GM10248 (cell line): ENCODE measurements around the gene PADI4.

Experiments used
- CTCF ChIA-PET: fragments of 300-600 bp; sonication (Branson Sonifier 250); formaldehyde crosslinking; extraction: SDS; loops from one replicate; lab custom pipeline; 2021; ENCODE audit warnings: antibody characterized with exemption; lab: Yijun Ruan, JAX
- POLR2A ChIA-PET: fragments of 350-650 bp; sonication (Branson Sonifier 250); formaldehyde crosslinking; extraction: SDS; loops from one replicate; lab custom pipeline; 2020; ENCODE audit warnings: antibody characterized with exemption; lab: Yijun Ruan, JAX
- DNase-seq: peaks from one replicate; pipeline ENCODE4 v3.0.0; 2012; ENCODE audit errors: extremely low spot score
- TF ChIP-seq, protein P1 (sequence below): IDR thresholded peaks from 2 replicates; pipeline ENCODE4 v1.5.1; 2012; ENCODE audit warnings: mild to moderate bottlenecking, low read depth; ENCODE audit errors: extremely low read depth, missing control alignments, control extremely low read depth

PADI4 gene

DNA sequence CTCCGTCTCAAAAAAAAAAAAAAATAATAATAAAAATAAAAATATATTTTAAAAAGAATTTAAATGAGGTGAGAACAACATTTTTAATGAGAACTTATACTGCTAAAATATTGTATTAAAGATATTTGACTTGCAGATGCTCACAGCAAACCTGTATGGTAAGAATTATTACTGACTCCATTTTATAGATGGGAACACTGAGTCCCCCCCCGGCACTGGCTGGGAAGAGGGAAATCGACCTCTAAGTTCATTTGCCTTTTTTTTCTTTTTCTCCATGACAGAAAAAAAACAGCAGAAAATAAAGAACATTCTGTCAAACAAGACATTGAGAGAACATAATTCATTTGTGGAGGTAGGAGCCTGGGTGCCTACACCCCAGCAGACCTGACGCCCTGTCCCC lies 50.6 kb downstream of the PADI4 start:
- ChIA-PET POLR2A (no interaction called here), CTCF (no interaction called here)
- no peak for DNase-seq
- TF ChIP-seq, protein P1, sequence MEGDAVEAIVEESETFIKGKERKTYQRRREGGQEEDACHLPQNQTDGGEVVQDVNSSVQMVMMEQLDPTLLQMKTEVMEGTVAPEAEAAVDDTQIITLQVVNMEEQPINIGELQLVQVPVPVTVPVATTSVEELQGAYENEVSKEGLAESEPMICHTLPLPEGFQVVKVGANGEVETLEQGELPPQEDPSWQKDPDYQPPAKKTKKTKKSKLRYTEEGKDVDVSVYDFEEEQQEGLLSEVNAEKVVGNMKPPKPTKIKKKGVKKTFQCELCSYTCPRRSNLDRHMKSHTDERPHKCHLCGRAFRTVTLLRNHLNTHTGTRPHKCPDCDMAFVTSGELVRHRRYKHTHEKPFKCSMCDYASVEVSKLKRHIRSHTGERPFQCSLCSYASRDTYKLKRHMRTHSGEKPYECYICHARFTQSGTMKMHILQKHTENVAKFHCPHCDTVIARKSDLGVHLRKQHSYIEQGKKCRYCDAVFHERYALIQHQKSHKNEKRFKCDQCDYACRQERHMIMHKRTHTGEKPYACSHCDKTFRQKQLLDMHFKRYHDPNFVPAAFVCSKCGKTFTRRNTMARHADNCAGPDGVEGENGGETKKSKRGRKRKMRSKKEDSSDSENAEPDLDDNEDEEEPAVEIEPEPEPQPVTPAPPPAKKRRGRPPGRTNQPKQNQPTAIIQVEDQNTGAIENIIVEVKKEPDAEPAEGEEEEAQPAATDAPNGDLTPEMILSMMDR, result no peak

- ChIA-PET POLR2A (no interaction called here), CTCF (no interaction called here)
- DNase-seq, result no peak
- TF ChIP-seq, protein P1, result no peak
Observed at GRCh38 chr1:17359031-17359430, 51.0 kb downstream of the PADI4 start.

DNA sequence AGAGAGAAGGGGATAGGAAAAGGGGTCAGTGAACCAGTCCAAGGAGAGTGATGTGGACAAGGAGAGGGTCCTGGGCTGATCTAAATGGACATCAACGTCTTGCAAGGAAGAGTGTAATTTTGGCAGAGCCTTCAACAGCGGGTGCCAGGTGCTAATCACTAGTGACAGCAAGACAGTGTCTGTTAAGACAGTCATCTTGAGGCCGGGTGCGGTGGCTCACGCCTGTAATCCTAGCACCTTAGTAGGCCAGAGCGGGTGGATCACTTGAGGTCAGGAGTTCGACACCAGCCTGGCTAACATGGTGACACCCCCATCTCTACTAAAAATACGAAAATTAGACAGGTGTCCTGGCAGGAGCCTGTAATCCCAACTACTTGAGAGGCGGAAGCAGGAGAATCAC lies 51.8 kb downstream of the PADI4 start:
- ChIA-PET POLR2A (no interaction called here), CTCF (no interaction called here)

DNA sequence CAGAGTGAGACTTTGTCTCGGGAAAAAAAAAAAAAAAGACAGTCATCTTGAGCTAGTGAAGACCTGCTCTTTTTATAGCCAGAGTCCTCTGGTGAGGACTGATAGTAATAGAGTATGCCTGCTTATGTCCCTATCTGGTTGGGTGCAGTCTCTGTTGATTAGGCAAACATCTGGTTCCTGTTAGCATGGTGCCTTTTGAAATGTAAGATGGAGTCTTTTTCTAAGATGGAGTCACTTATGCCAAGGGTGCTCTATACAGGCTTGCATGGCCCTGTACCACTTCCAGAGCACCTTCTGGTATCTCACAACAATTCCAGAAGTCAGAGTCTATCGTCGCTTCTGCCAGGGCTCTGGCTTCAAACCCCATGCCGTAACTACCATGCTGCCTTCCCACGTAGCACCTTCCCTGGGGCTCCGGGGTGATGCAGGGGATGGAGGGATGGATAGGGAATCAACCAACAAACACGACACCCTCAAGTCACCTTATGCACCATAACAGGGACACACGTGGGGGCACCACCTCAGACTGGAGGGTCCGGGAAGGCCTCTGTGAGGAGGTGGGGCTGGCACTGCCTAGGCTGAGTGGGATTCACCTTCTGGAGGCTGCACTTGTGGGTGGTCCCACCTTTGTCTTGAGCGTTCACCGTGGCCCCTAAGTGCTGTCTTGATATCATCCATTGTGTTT lies 52.4 kb downstream of the PADI4 start:
- no peak for DNase-seq
- TF ChIP-seq, protein P1, result no peak
- ChIA-PET CTCF (no interaction called here), POLR2A (no interaction called here)

More for the DNA sequence above, 51.8 kb downstream of the PADI4 start:
- TF ChIP-seq, protein P1, result no peak
- DNase-seq, result no peak

- ChIA-PET CTCF (no interaction called here), POLR2A (no interaction called here)
- TF ChIP-seq, protein P1, result no peak
- DNase-seq, result no peak
Observed at GRCh38 chr1:17361687-17362086, 53.7 kb downstream of the PADI4 start.

GRCh38 chr1:17363351-17363750 lies 55.4 kb downstream of the PADI4 start:
- no peak for DNase-seq
- TF ChIP-seq, protein P1, result no peak
- POLR2A ChIA-PET, result no interaction called here
- CTCF ChIA-PET, result interaction anchor here (1.7 kb wide), 1 partner anchor 27 kb away, joined by 4 read pairs; no protein-coding TSS in a partner anchor
